H9 (cell line): ENCODE results near the gene IPO9. TPM values are rescaled to one million over a fixed set of nuclear protein-coding genes. Genes with fewer than 3 reads are reported as not detected.

Experiments
- DNase-seq: peaks from one replicate; pipeline ENCODE4 v3.0.0-alpha.2; 2017
- H2AFZ ChIP-seq: one replicate; pipeline ENCODE4 v1.6.1; 2013; ENCODE audit warnings: mild to moderate bottlenecking, low read length, control low read depth, moderate library complexity
- H2AK5ac ChIP-seq: 2 replicates; pipeline ENCODE4 v1.6.1; 2013; ENCODE audit warnings: low read length, control low read depth, mixed read lengths; ENCODE audit not compliant: insufficient read length
- H2BK120ac ChIP-seq: one replicate; pipeline ENCODE4 v1.6.1; 2013; ENCODE audit warnings: low read depth, mild to moderate bottlenecking, low read length, control low read depth, inconsistent platforms; ENCODE audit not compliant: poor library complexity, severe bottlenecking
- H2BK12ac ChIP-seq: 2 replicates; pipeline ENCODE4 v1.6.1; 2013; ENCODE audit warnings: low read length, control low read depth, mixed read lengths, low read depth; ENCODE audit not compliant: insufficient read length
- H2BK15ac ChIP-seq: 2 replicates; pipeline ENCODE4 v1.6.1; 2013; ENCODE audit warnings: low read depth, low read length, control low read depth
- H2BK20ac ChIP-seq: one replicate; pipeline ENCODE4 v1.6.1; 2013; ENCODE audit warnings: low read depth, mild to moderate bottlenecking, low read length, control low read depth, inconsistent platforms; ENCODE audit not compliant: poor library complexity, severe bottlenecking
- H2BK5ac ChIP-seq: 2 replicates; pipeline ENCODE4 v1.6.1; 2013; ENCODE audit warnings: low read length, control low read depth, mixed read lengths; ENCODE audit not compliant: insufficient read length
- H3K14ac ChIP-seq: 2 replicates; pipeline ENCODE4 v1.6.1; 2013; ENCODE audit warnings: low read length, control low read depth; ENCODE audit not compliant: insufficient read depth
- H3K18ac ChIP-seq: 2 replicates; pipeline ENCODE4 v1.6.1; 2013; ENCODE audit warnings: low read depth, mild to moderate bottlenecking, mixed read lengths, low read length, control low read depth; ENCODE audit not compliant: insufficient read length
- H3K23ac ChIP-seq: 2 replicates; pipeline ENCODE4 v1.6.1; 2013; ENCODE audit warnings: low read length, control low read depth, mixed read lengths, low read depth; ENCODE audit not compliant: insufficient read length
- H3K23me2 ChIP-seq: 2 replicates; pipeline ENCODE4 v1.6.1; 2013; ENCODE audit warnings: low read depth, mild to moderate bottlenecking, mixed read lengths, low read length, control low read depth; ENCODE audit not compliant: insufficient read length, poor library complexity, severe bottlenecking
- H3K27ac ChIP-seq: 2 replicates; pipeline ENCODE4 v1.5.1; 2013; ENCODE audit warnings: low read length, control low read depth, mixed read lengths, low read depth; ENCODE audit not compliant: insufficient read length
- H3K27me3 ChIP-seq: 2 replicates; pipeline ENCODE4 v1.6.1; 2013; ENCODE audit warnings: low read length, control low read depth, inconsistent platforms; ENCODE audit not compliant: insufficient read depth
- H3K4ac ChIP-seq: 2 replicates; pipeline ENCODE4 v1.6.1; 2013; ENCODE audit warnings: low read depth, mild to moderate bottlenecking, control low read depth, inconsistent platforms, low read length, moderate library complexity
- H3K4me1 ChIP-seq: 2 replicates; pipeline ENCODE4 v1.6.1; 2013; ENCODE audit warnings: low read length, control low read depth, inconsistent platforms; ENCODE audit not compliant: insufficient read depth
- H3K4me2 ChIP-seq: 2 replicates; pipeline ENCODE4 v1.6.1; 2013; ENCODE audit warnings: low read length, control low read depth, mixed read lengths; ENCODE audit not compliant: insufficient read length, insufficient read depth
- H3K56ac ChIP-seq: 2 replicates; pipeline ENCODE4 v1.6.1; 2013; ENCODE audit warnings: low read depth, mild to moderate bottlenecking, mixed read lengths, low read length, control low read depth; ENCODE audit not compliant: insufficient read length
- H3K79me1 ChIP-seq: 2 replicates; pipeline ENCODE4 v1.6.1; 2013; ENCODE audit warnings: low read depth, mild to moderate bottlenecking, moderate library complexity, low read length, control low read depth, inconsistent platforms; ENCODE audit not compliant: insufficient read depth, poor library complexity, severe bottlenecking
- H3K79me2 ChIP-seq: 2 replicates; pipeline ENCODE4 v1.6.1; 2013; ENCODE audit warnings: low read length, control low read depth, inconsistent platforms; ENCODE audit not compliant: insufficient read depth
- H3K9ac ChIP-seq: 2 replicates; pipeline ENCODE4 v1.6.1; 2013; ENCODE audit warnings: low read length, control low read depth, mixed read lengths; ENCODE audit not compliant: insufficient read length; ENCODE audit errors: extremely low read depth
- H3K9me3 ChIP-seq: one replicate; pipeline ENCODE4 v1.6.1; 2013; ENCODE audit warnings: low read depth, low read length, inconsistent platforms; ENCODE audit not compliant: control insufficient read depth
- H3T11ph ChIP-seq: one replicate; pipeline ENCODE4 v1.6.1; 2013; ENCODE audit warnings: mild to moderate bottlenecking, low read length, control low read depth, inconsistent platforms
- H4K20me1 ChIP-seq: one replicate; pipeline ENCODE4 v1.6.1; 2013; ENCODE audit not compliant: control insufficient read depth, insufficient read length, insufficient read depth
- H4K5ac ChIP-seq: 2 replicates; pipeline ENCODE4 v1.6.1; 2013; ENCODE audit warnings: low read depth, mild to moderate bottlenecking, mixed read lengths, low read length, control low read depth; ENCODE audit not compliant: insufficient read length
- H4K8ac ChIP-seq: replicated peaks from 2 replicates; pipeline ENCODE4 v1.6.1; 2013; ENCODE audit warnings: low read length, control low read depth, mixed read lengths, low read depth; ENCODE audit not compliant: insufficient read length
- H4K91ac ChIP-seq: 2 replicates; pipeline ENCODE4 v1.6.1; 2013; ENCODE audit warnings: low read depth, mild to moderate bottlenecking, moderate library complexity, mixed read lengths, low read length, control low read depth; ENCODE audit not compliant: insufficient read length
- H3K27ac Mint-ChIP-seq, 3 experiments: 2 replicates in 2 of 3; 3 replicates in 1 of 3; pipeline ENCODE4 v1.8.0; 2020 to 2021; ENCODE audit warnings: mixed read lengths in 3 of 3, mild to moderate bottlenecking in 1 of 3, moderate library complexity in 1 of 3
- H3K27me3 Mint-ChIP-seq: 2 replicates; pipeline ENCODE4 v1.8.0; 2021; ENCODE audit warnings: low read depth, mild to moderate bottlenecking, moderate library complexity, mixed read lengths
- H3K36me3 Mint-ChIP-seq, 3 experiments: 2 replicates in 2 of 3; 3 replicates in 1 of 3; pipeline ENCODE4 v1.8.0; 2020 to 2021; ENCODE audit warnings: low read depth in 3 of 3, mixed read lengths in 3 of 3; ENCODE audit not compliant: insufficient read depth in 1 of 3
- H3K4me1 Mint-ChIP-seq, 2 experiments: 2 replicates each; pipeline ENCODE4 v1.8.0; 2020; ENCODE audit warnings: mixed read lengths in 2 of 2
- H3K4me3 Mint-ChIP-seq, 2 experiments: 2 replicates in 1 of 2; 3 replicates in 1 of 2; pipeline ENCODE4 v1.8.0; 2020 to 2021; ENCODE audit warnings: mild to moderate bottlenecking in 2 of 2, mixed read lengths in 2 of 2, moderate library complexity in 1 of 2
- H3K9me3 Mint-ChIP-seq, 2 experiments: 2 replicates in 1 of 2; 3 replicates in 1 of 2; pipeline ENCODE4 v1.8.0; 2020; ENCODE audit warnings: mild to moderate bottlenecking in 2 of 2, mixed read lengths in 2 of 2, moderate library complexity in 1 of 2
- CTCF ChIP-seq: fragments of 200-600 bp; sonication (generic); conservative IDR thresholded peaks from 3 replicates; pipeline ENCODE4 v1.8.0; 2021; ENCODE audit warnings: antibody characterized with exemption, mild to moderate bottlenecking
- WGBS: extraction: QIAGEN DNeasy Blood & Tissue Kit; methylation state at CpG from one replicate; pipeline ENCODE4 v1.1.7; 2013; ENCODE audit warnings: missing lambda C conversion rate, low lambda C conversion rate, mixed read lengths; ENCODE audit not compliant: insufficient read length; ENCODE audit errors: extremely low coverage; 5-methylcytosine and 5-hydroxymethylcytosine counted together
- total RNA-seq: library from RNA; stranded (reverse); gene quantifications from 2 replicates; pipeline ENCODE4 v1.2.1, GENCODE V29; 2021

The IPO9 gene
- total RNA-seq, 1 experiment from 2014 or later, result 104 TPM

GRCh38 chr1:201899683-201900429, 70.9 kb downstream of the IPO9 start:
- H3K56ac ChIP-seq, result no peak overlapping the region
- H3K4me2 ChIP-seq, result no peak overlapping the region
- Mint-ChIP-seq H3K4me3 (no peak overlapping the region; a peak in 1 of 5 replicates), H3K27ac (no peak overlapping the region), H3K9me3 (no peaks in the 10 kb centered on the region), H3K4me1 (peaks cover 12 to 15% of the 10 kb centered on the region in 2 experiments), H3K27me3 (no peaks in the 10 kb centered on the region; the same call in 1 of the 2 replicates), H3K36me3 (0 out of 7 replicates have a peak, but pooled peaks cover 0 to 1% (median 0%) of the 10 kb centered on the region in 3 experiments)
- no peaks in the 10 kb centered on the region for H3K9me3 ChIP-seq
- H2BK20ac ChIP-seq, result no peak overlapping the region
- H4K8ac ChIP-seq, result no peak overlapping the region
- no peaks in the 10 kb centered on the region; the same call in 1 of the 2 replicates for H3K4me1 ChIP-seq
- no peaks in the 10 kb centered on the region for H3K79me1 ChIP-seq
- no peak overlapping the region for H2BK12ac ChIP-seq
- no peak for TF ChIP-seq CTCF
- H3T11ph ChIP-seq, result no peak overlapping the region
- H3K14ac ChIP-seq, result no peak overlapping the region; the same call in 1 of the 2 replicates
- H2AFZ ChIP-seq, result no peak overlapping the region
- no peak for DNase-seq
- no peak overlapping the region for H3K23ac ChIP-seq
- H4K20me1 ChIP-seq, result no peaks in the 10 kb centered on the region
- no peak overlapping the region for H4K91ac ChIP-seq
- no peak overlapping the region for H4K5ac ChIP-seq
- H3K18ac ChIP-seq, result peak overlapping the region; percentile 43
- no peak overlapping the region for H2BK120ac ChIP-seq
- H3K23me2 ChIP-seq, result no peaks in the 10 kb centered on the region
- H2AK5ac ChIP-seq, result no peak overlapping the region
- WGBS, result no CpG with 5 or more reads among the region's 20 CpGs
- H3K27me3 ChIP-seq, result no peaks in the 10 kb centered on the region; the same call in 1 of the 2 replicates
- H3K27ac ChIP-seq, result no peak overlapping the region
- no peak overlapping the region for H2BK15ac ChIP-seq
- no peak overlapping the region for H3K4ac ChIP-seq
- no peak overlapping the region for H3K9ac ChIP-seq
- no peak overlapping the region for H2BK5ac ChIP-seq
- H3K79me2 ChIP-seq, result no peaks in the 10 kb centered on the region
